HEK293 (cell line): ENCODE measurements around the gene CCSER1.

ENCODE experiments used
- CTCF ChIA-PET: fragments of 350-600 bp; formaldehyde crosslinking; extraction: SDS; loops from one replicate; lab custom pipeline; 2021; ENCODE audit warnings: antibody characterized with exemption; lab: Yijun Ruan, JAX
- POLR2A ChIA-PET: fragments of 300-600 bp; formaldehyde crosslinking; extraction: SDS; loops from one replicate; lab custom pipeline; 2020; ENCODE audit warnings: antibody characterized with exemption, inconsistent platforms; lab: Yijun Ruan, JAX
- H3K27ac ChIP-seq: fragments of 200-500 bp; sonication (Bioruptor generic); 2 replicates; pipeline ENCODE4 v1.5.1; 2014; ENCODE audit warnings: low read depth, low read length, control low read depth, inconsistent platforms; ENCODE audit errors: extremely low read depth
- H3K36me3 ChIP-seq, 2 experiments: fragments of 200-500 bp in 1 of 2; sonication (Bioruptor generic) in 1 of 2; 1 replicate in 1 of 2; 2 replicates in 1 of 2; pipeline ENCODE4 v1.5.1; 2014 to 2017; ENCODE audit warnings: inconsistent platforms in 2 of 2, low read length in 2 of 2; ENCODE audit not compliant: control insufficient read depth in 2 of 2, insufficient read depth in 1 of 2
- H3K4me1 ChIP-seq: fragments of 200-500 bp; sonication (Bioruptor generic); 2 replicates; pipeline ENCODE4 v1.5.1; 2014; ENCODE audit warnings: mild to moderate bottlenecking, low read length, inconsistent platforms; ENCODE audit not compliant: control insufficient read depth, insufficient read depth
- H3K4me3 ChIP-seq: 2 replicates; pipeline ENCODE4 v1.5.1; 2011; ENCODE audit warnings: low read depth, mild to moderate bottlenecking, control low read depth, low read length, moderate library complexity
- H3K9me3 ChIP-seq: fragments of 200-500 bp; sonication (Bioruptor generic); 2 replicates; pipeline ENCODE4 v1.5.1; 2014; ENCODE audit warnings: low read depth, low read length, inconsistent platforms; ENCODE audit not compliant: control insufficient read depth, insufficient read depth
- BCL11A ChIP-seq: fragments of 450-650 bp; formaldehyde crosslinking; IDR thresholded peaks from 2 replicates; pipeline ENCODE4 v1.5.1; 2016; ENCODE audit warnings: low read depth, missing biosample characterization, missing genetic modification characterization
- GLI4 ChIP-seq: fragments of 450-650 bp; formaldehyde crosslinking; IDR thresholded peaks from 2 replicates; pipeline ENCODE4 v1.5.1; 2016; ENCODE audit warnings: missing biosample characterization, missing genetic modification characterization
- IKZF3 ChIP-seq: fragments of 450-650 bp; IDR thresholded peaks from 2 replicates; pipeline ENCODE4 v1.5.0; 2018; ENCODE audit warnings: missing biosample characterization, mild to moderate bottlenecking, missing genetic modification characterization, moderate library complexity
- INSM2 ChIP-seq: fragments of 450-650 bp; formaldehyde crosslinking; IDR thresholded peaks from 2 replicates; pipeline ENCODE4 v1.5.1; 2016; ENCODE audit warnings: missing biosample characterization, missing genetic modification characterization
- KLF9 ChIP-seq: fragments of 450-650 bp; formaldehyde crosslinking; IDR thresholded peaks from 2 replicates; pipeline ENCODE4 v1.5.1; 2016; ENCODE audit warnings: missing biosample characterization, missing genetic modification characterization, low read depth
- PRDM6 ChIP-seq: fragments of 450-650 bp; formaldehyde crosslinking; IDR thresholded peaks from 2 replicates; pipeline ENCODE4 v1.5.1; 2017; ENCODE audit warnings: missing biosample characterization, missing genetic modification characterization
- SALL2 ChIP-seq: fragments of 450-650 bp; formaldehyde crosslinking; IDR thresholded peaks from 2 replicates; pipeline ENCODE4 v1.5.0; 2017; ENCODE audit warnings: missing biosample characterization, mild to moderate bottlenecking, missing genetic modification characterization, borderline replicate concordance
- SP7 ChIP-seq: fragments of 450-650 bp; formaldehyde crosslinking; IDR thresholded peaks from 2 replicates; pipeline ENCODE4 v1.5.1; 2016; ENCODE audit warnings: missing biosample characterization, missing genetic modification characterization
- WT1 ChIP-seq: fragments of 450-650 bp; formaldehyde crosslinking; IDR thresholded peaks from 2 replicates; pipeline ENCODE4 v1.5.1; 2016; ENCODE audit warnings: missing biosample characterization, missing genetic modification characterization
- YY2 ChIP-seq: fragments of 450-650 bp; formaldehyde crosslinking; IDR thresholded peaks from 2 replicates; pipeline ENCODE4 v1.5.1; 2016; ENCODE audit warnings: missing biosample characterization, missing genetic modification characterization
- ZBTB11 ChIP-seq: fragments of 450-650 bp; formaldehyde crosslinking; conservative IDR thresholded peaks from 2 replicates; pipeline ENCODE4 v1.5.1; 2016; ENCODE audit warnings: low read depth, missing biosample characterization, missing genetic modification characterization
- ZBTB44 ChIP-seq: fragments of 450-650 bp; IDR thresholded peaks from 2 replicates; pipeline ENCODE4 v1.5.1; 2018; ENCODE audit warnings: missing biosample characterization, mild to moderate bottlenecking, missing genetic modification characterization
- ZBTB8A ChIP-seq: fragments of 450-650 bp; formaldehyde crosslinking; IDR thresholded peaks from 2 replicates; pipeline ENCODE4 v1.5.1; 2016; ENCODE audit warnings: missing biosample characterization, missing genetic modification characterization
- ZEB2 ChIP-seq: fragments of 450-650 bp; formaldehyde crosslinking; IDR thresholded peaks from 2 replicates; pipeline ENCODE4 v1.5.1; 2016; ENCODE audit warnings: missing biosample characterization, missing genetic modification characterization
- ZFP37 ChIP-seq: fragments of 450-650 bp; formaldehyde crosslinking; IDR thresholded peaks from 2 replicates; pipeline ENCODE4 v1.5.1; 2016; ENCODE audit warnings: missing biosample characterization, missing genetic modification characterization
- ZNF132 ChIP-seq: fragments of 450-650 bp; formaldehyde crosslinking; IDR thresholded peaks from 2 replicates; pipeline ENCODE4 v1.5.1; 2017; ENCODE audit warnings: missing biosample characterization, missing genetic modification characterization, borderline replicate concordance
- ZNF169 ChIP-seq: fragments of 450-650 bp; formaldehyde crosslinking; IDR thresholded peaks from 2 replicates; pipeline ENCODE4 v1.5.1; 2016; ENCODE audit warnings: missing biosample characterization, missing genetic modification characterization
- ZNF175 ChIP-seq: fragments of 450-650 bp; formaldehyde crosslinking; IDR thresholded peaks from 2 replicates; pipeline ENCODE4 v1.5.1; 2016; ENCODE audit warnings: missing biosample characterization, missing genetic modification characterization
- ZNF2 ChIP-seq: fragments of 450-650 bp; formaldehyde crosslinking; IDR thresholded peaks from 2 replicates; pipeline ENCODE4 v1.5.1; 2016; ENCODE audit warnings: missing biosample characterization, missing genetic modification characterization
- ZNF354C ChIP-seq: fragments of 450-650 bp; formaldehyde crosslinking; IDR thresholded peaks from 2 replicates; pipeline ENCODE4 v1.5.1; 2016; ENCODE audit warnings: missing biosample characterization, missing genetic modification characterization, low read depth, borderline replicate concordance
- ZNF366 ChIP-seq: fragments of 450-650 bp; formaldehyde crosslinking; conservative IDR thresholded peaks from 2 replicates; pipeline ENCODE4 v1.5.1; 2016; ENCODE audit warnings: missing biosample characterization, missing genetic modification characterization
- ZNF391 ChIP-seq: fragments of 450-650 bp; formaldehyde crosslinking; IDR thresholded peaks from 2 replicates; pipeline ENCODE4 v1.5.1; 2016; ENCODE audit warnings: low read depth, missing biosample characterization, missing genetic modification characterization, borderline replicate concordance
- ZNF521 ChIP-seq: fragments of 450-650 bp; formaldehyde crosslinking; IDR thresholded peaks from 2 replicates; pipeline ENCODE4 v1.5.1; 2017; ENCODE audit warnings: missing biosample characterization, mild to moderate bottlenecking, missing genetic modification characterization
- ZNF596 ChIP-seq: fragments of 450-650 bp; IDR thresholded peaks from 2 replicates; pipeline ENCODE4 v1.5.0; 2018; ENCODE audit warnings: missing biosample characterization, mild to moderate bottlenecking, missing genetic modification characterization, moderate library complexity
- ZNF624 ChIP-seq: fragments of 450-650 bp; formaldehyde crosslinking; IDR thresholded peaks from 2 replicates; pipeline ENCODE4 v1.5.1; 2017; ENCODE audit warnings: missing biosample characterization, missing genetic modification characterization
- ZNF629 ChIP-seq: fragments of 450-650 bp; formaldehyde crosslinking; IDR thresholded peaks from 2 replicates; pipeline ENCODE4 v1.5.1; 2017; ENCODE audit warnings: missing biosample characterization, missing genetic modification characterization
- ZNF654 ChIP-seq: fragments of 450-650 bp; formaldehyde crosslinking; IDR thresholded peaks from 2 replicates; pipeline ENCODE4 v1.5.1; 2016; ENCODE audit warnings: low read depth, missing biosample characterization, missing genetic modification characterization
- ZNF670 ChIP-seq: fragments of 450-650 bp; formaldehyde crosslinking; IDR thresholded peaks from 2 replicates; pipeline ENCODE4 v1.5.1; 2016; ENCODE audit warnings: missing biosample characterization, missing genetic modification characterization, low read depth
- ZNF701 ChIP-seq: fragments of 450-650 bp; formaldehyde crosslinking; IDR thresholded peaks from 2 replicates; pipeline ENCODE4 v1.5.1; 2016; ENCODE audit warnings: missing biosample characterization, missing genetic modification characterization
- ZNF837 ChIP-seq: fragments of 450-650 bp; formaldehyde crosslinking; IDR thresholded peaks from 2 replicates; pipeline ENCODE4 v1.5.1; 2016; ENCODE audit warnings: missing biosample characterization, missing genetic modification characterization
- ZSCAN30 ChIP-seq: fragments of 450-650 bp; IDR thresholded peaks from 2 replicates; pipeline ENCODE4 v1.5.1; 2018; ENCODE audit warnings: missing biosample characterization, mild to moderate bottlenecking, missing genetic modification characterization, moderate library complexity

The CCSER1 gene

GRCh38 chr4:91298156-91298700 is 1171.0 kb downstream of the CCSER1 start:
- Histone ChIP-seq H3K4me3 (no peak overlapping the region), H3K36me3 (no peaks in the 10 kb centered on the region), H3K4me1 (no peaks in the 10 kb centered on the region), H3K9me3 (no peaks in the 10 kb centered on the region), H3K27ac (no peak overlapping the region)
- TF ChIP-seq INSM2 (tag by site-specific recombination) (no peak), PRDM6 (no peak), ZNF175 (tag by site-specific recombination) (no peak), SP7 (tag by site-specific recombination) (no peak), WT1 (tag by site-specific recombination) (no peak), ZBTB44 (tag by site-specific recombination) (no peak), ZNF654 (tag by site-specific recombination) (no peak), ZNF366 (tag by site-specific recombination) (no peak), ZNF169 (no peak), ZSCAN30 (tag by site-specific recombination) (no peak), BCL11A (tag by site-specific recombination) (no peak), ZNF521 (no peak), ZFP37 (no peak), SALL2 (no peak), ZNF670 (no peak), ZNF701 (tag by site-specific recombination) (no peak), ZNF629 (tag by site-specific recombination) (no peak), ZNF624 (tag by site-specific recombination) (no peak), KLF9 (tag by site-specific recombination) (no peak), ZNF2 (tag by site-specific recombination) (no peak)
- POLR2A ChIA-PET: no interaction called here
- CTCF ChIA-PET: no interaction called here

- ChIA-PET CTCF (no interaction called here), POLR2A (no interaction called here)
- Histone ChIP-seq H3K4me1 (no peaks in the 10 kb centered on the region), H3K4me3 (no peak overlapping the region), H3K36me3 (no peaks in the 10 kb centered on the region), H3K9me3 (no peaks in the 10 kb centered on the region), H3K27ac (no peak overlapping the region)
- no peak for TF ChIP-seq ZNF391 (tag by site-specific recombination)
- no peak for TF ChIP-seq GLI4 (tag by site-specific recombination)
- no peak for TF ChIP-seq ZNF596 (tag by site-specific recombination)
- no peak for TF ChIP-seq ZEB2 (tag by site-specific recombination)
- TF ChIP-seq ZNF354C: no peak
- no peak for TF ChIP-seq ZNF837 (tag by site-specific recombination)
- no peak for TF ChIP-seq ZNF132 (tag by site-specific recombination)
- TF ChIP-seq ZBTB11: no peak
- TF ChIP-seq ZBTB8A (tag by site-specific recombination): no peak
- no peak for TF ChIP-seq IKZF3 (tag by site-specific recombination)
- TF ChIP-seq YY2 (tag by site-specific recombination): no peak
These were observed 1171.6 kb downstream of the CCSER1 start for GRCh38 chr4:91298824-91299223.
